CD4-positive, alpha-beta T cell treated with Interleukin-15 for 4 hours (primary cell): ENCODE data around the gene RNGTT.
"Not testable (repeated sequence)": the region's sequence is repeated elsewhere in the genome, so short reads cannot be mapped to it uniquely, and the experiment has no call there.

Experiments used
- DNase-seq: peaks from one replicate; pipeline ENCODE4 v3.0.0-alpha.2; 2020; ENCODE audit warnings: low spot score

The RNGTT gene

GRCh38 chr6:88722686-88723085 lies 240.7 kb downstream of the RNGTT start:
- no peak for DNase-seq

- not testable (repeated sequence) for DNase-seq
Observed at GRCh38 chr6:88716399-88716798, 247.0 kb downstream of the RNGTT start.

GRCh38 chr6:88712243-88712936 lies 251.0 kb downstream of the RNGTT start:
- DNase-seq: no peak

GRCh38 chr6:88709819-88710246 lies 253.6 kb downstream of the RNGTT start:
- no peak for DNase-seq

- DNase-seq: no peak
Observed at GRCh38 chr6:88708197-88708744, 255.1 kb downstream of the RNGTT start.

GRCh38 chr6:88705601-88706000 lies 257.8 kb downstream of the RNGTT start:
- no peak for DNase-seq

GRCh38 chr6:88704980-88705379 lies 258.4 kb downstream of the RNGTT start:
- no peak for DNase-seq

- DNase-seq: no peak
Observed at GRCh38 chr6:88702956-88703556, 260.4 kb downstream of the RNGTT start.

- DNase-seq: no peak
Observed at GRCh38 chr6:88698661-88699060, 264.8 kb downstream of the RNGTT start.

- no peak for DNase-seq
Observed at GRCh38 chr6:88695937-88696336, 267.5 kb downstream of the RNGTT start.

- no peak for DNase-seq
Observed at GRCh38 chr6:88683734-88684133, 279.7 kb downstream of the RNGTT start.

- DNase-seq: no peak
Observed at GRCh38 chr6:88680654-88681053, 282.8 kb downstream of the RNGTT start.

- no peak for DNase-seq
Observed at GRCh38 chr6:88679841-88680240, 283.6 kb downstream of the RNGTT start.

GRCh38 chr6:88677356-88677755 lies 286.1 kb downstream of the RNGTT start:
- DNase-seq: no peak

- DNase-seq: no peak
Observed at GRCh38 chr6:88671624-88672023, 291.8 kb downstream of the RNGTT start.

GRCh38 chr6:88670369-88670768 lies 293.0 kb downstream of the RNGTT start:
- no peak for DNase-seq

- DNase-seq: no peak
Observed at GRCh38 chr6:88669475-88669874, 293.9 kb downstream of the RNGTT start.

GRCh38 chr6:88666901-88667300 lies 296.5 kb downstream of the RNGTT start:
- no peak for DNase-seq

GRCh38 chr6:88665131-88665530 lies 298.3 kb downstream of the RNGTT start:
- DNase-seq: no peak

- DNase-seq: no peak
Observed at GRCh38 chr6:88663801-88664200, 299.6 kb downstream of the RNGTT start.

- DNase-seq: no peak
Observed at GRCh38 chr6:88662653-88663174, 300.7 kb downstream of the RNGTT start.

GRCh38 chr6:88662163-88662580 lies 301.2 kb downstream of the RNGTT start:
- no peak for DNase-seq

- no peak for DNase-seq
Observed at GRCh38 chr6:88661136-88661535, 302.3 kb downstream of the RNGTT start.
